ENCODE data around the gene VPS18.

DNA sequence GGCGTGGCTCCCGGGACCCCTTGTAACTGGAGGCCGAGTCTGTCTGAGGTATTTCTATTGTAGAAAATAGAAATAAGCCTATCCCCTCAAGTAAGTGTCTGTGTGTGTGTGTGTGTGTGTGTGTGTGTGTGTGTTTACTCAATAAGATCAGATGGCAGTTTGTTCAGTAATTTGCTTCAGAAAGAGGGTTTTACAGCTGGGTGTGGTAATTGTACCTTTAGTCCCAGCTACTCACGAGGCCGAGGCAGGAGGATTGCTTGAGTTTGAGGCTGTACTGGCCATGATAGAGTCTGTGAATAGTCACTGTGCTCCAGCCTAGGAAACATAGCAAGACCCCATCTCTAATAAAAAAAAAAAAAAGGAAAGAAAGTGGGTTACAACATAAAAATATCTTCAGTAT lies 41.7 kb upstream of the VPS18 start:
- TF ChIP-seq, protein P1, sequence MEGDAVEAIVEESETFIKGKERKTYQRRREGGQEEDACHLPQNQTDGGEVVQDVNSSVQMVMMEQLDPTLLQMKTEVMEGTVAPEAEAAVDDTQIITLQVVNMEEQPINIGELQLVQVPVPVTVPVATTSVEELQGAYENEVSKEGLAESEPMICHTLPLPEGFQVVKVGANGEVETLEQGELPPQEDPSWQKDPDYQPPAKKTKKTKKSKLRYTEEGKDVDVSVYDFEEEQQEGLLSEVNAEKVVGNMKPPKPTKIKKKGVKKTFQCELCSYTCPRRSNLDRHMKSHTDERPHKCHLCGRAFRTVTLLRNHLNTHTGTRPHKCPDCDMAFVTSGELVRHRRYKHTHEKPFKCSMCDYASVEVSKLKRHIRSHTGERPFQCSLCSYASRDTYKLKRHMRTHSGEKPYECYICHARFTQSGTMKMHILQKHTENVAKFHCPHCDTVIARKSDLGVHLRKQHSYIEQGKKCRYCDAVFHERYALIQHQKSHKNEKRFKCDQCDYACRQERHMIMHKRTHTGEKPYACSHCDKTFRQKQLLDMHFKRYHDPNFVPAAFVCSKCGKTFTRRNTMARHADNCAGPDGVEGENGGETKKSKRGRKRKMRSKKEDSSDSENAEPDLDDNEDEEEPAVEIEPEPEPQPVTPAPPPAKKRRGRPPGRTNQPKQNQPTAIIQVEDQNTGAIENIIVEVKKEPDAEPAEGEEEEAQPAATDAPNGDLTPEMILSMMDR (IDR thresholded peaks at IDR 0.05; ENCODE audit: low read length): no peak
- no peak for TF ChIP-seq EZH2 (IDR thresholded peaks at IDR 0.05; ENCODE audit: borderline replicate concordance, low read length)
